PFSK-1 (cell line): ENCODE data around the gene ONECUT1.

Experiments
- FOXP2 ChIP-seq: optimal IDR thresholded peaks from 2 replicates; pipeline ENCODE3; 2011; ENCODE audit warnings: borderline replicate concordance, control low read depth, inconsistent platforms; ENCODE audit not compliant: insufficient read depth; ENCODE audit errors: extremely low read length, extremely low read depth
- POLR2AphosphoS5 ChIP-seq: IDR thresholded peaks from 2 replicates; pipeline ENCODE4 v1.6.1; 2012; ENCODE audit warnings: low read depth, mild to moderate bottlenecking, control low read depth, low read length, moderate library complexity
- REST ChIP-seq, 2 experiments: IDR thresholded peaks; 2 replicates each; pipeline versions ENCODE4 v1.6.1 to v1.8.0; 2011 to 2012; ENCODE audit warnings: low read depth in 2 of 2, low read length in 2 of 2, control low read depth in 1 of 2, inconsistent platforms in 1 of 2, mild to moderate bottlenecking in 1 of 2, moderate library complexity in 1 of 2; ENCODE audit not compliant: insufficient read depth in 1 of 2
- TAF1 ChIP-seq: IDR thresholded peaks from 2 replicates; pipeline ENCODE4 v1.6.1; 2012; ENCODE audit warnings: low read length, control low read depth, borderline replicate concordance; ENCODE audit not compliant: insufficient read depth

GRCh38 chr15:52733088-52733487 lies 57.0 kb downstream of the ONECUT1 start:
- TF ChIP-seq TAF1, result no peak
- TF ChIP-seq FOXP2, result no peak
- TF ChIP-seq POLR2AphosphoS5, result no peak
- no peak for TF ChIP-seq REST (IDR thresholded peaks at IDR 0.05; ENCODE audit: insufficient read depth in 1 of 2, low read depth in 2 of 2, low read length in 2 of 2)
